B cell (primary cell): ENCODE results near the gene ABHD10. TPM values are rescaled to one million over a fixed set of nuclear protein-coding genes. Genes with fewer than 3 reads are reported as not detected.

Source experiments
- ATAC-seq: fragments of 200-7000 bp; cut with Tn5 transposase; one replicate; pipeline ENCODE4 v1.10.0; 2021; ENCODE audit warnings: low read depth, mild to moderate bottlenecking, moderate number of reproducible peaks, moderate library complexity
- CTCF ChIA-PET: fragments of 350-600 bp; sonication (Branson Sonifier 250); formaldehyde crosslinking; loops from one replicate; lab custom pipeline; 2021; ENCODE audit warnings: antibody characterized with exemption, inconsistent platforms; lab: Charles Lee
- POLR2A ChIA-PET: fragments of 350-600 bp; sonication (Branson Sonifier 250); formaldehyde crosslinking; loops from one replicate; lab custom pipeline; 2021; ENCODE audit warnings: antibody characterized with exemption; lab: Charles Lee
- DNase-seq: peaks from one replicate; pipeline ENCODE4 v3.0.0; 2013
- H2AFZ ChIP-seq: 2 replicates; pipeline ENCODE4 v1.6.1; 2012; ENCODE audit warnings: mild to moderate bottlenecking, low read depth, low read length; ENCODE audit not compliant: insufficient read depth, poor library complexity, severe bottlenecking
- H3K27ac ChIP-seq, 2 donors: 1 replicate in 1 of 2; 2 replicates in 1 of 2; pipeline ENCODE4 v1.5.1; 2012 to 2013; ENCODE audit warnings: low read length in 2 of 2, mild to moderate bottlenecking in 2 of 2, moderate library complexity in 1 of 2
- H3K27me3 ChIP-seq, 4 experiments: fragments of 200-600 bp in 1 of 4; sonication (generic) in 1 of 4; replicated peaks in 1 of 4; 1 replicate in 2 of 4; 2 replicates in 2 of 4; pipeline versions ENCODE4 v1.6.1 to v1.7.0; 2013 to 2016; ENCODE audit warnings: low read length in 3 of 4, mild to moderate bottlenecking in 2 of 4, mixed read lengths in 1 of 4, moderate library complexity in 1 of 4; ENCODE audit not compliant: insufficient read depth in 4 of 4, control insufficient read depth in 3 of 4; ENCODE audit errors: control extremely low read depth in 1 of 4
- H3K36me3 ChIP-seq, 2 experiments: replicated peaks in 1 of 2; 1 replicate in 1 of 2; 2 replicates in 1 of 2; pipeline versions ENCODE4 v1.6.1 to v1.7.1; 2013; ENCODE audit warnings: low read length in 1 of 2; ENCODE audit not compliant: insufficient read depth in 2 of 2, control insufficient read depth in 1 of 2; ENCODE audit errors: control extremely low read depth in 1 of 2, extremely low read depth in 1 of 2
- H3K4me1 ChIP-seq, 2 donors: fragments of 200-600 bp in 1 of 2; sonication (generic) in 1 of 2; 1 replicate in 1 of 2; 2 replicates in 1 of 2; pipeline versions ENCODE4 v1.5.1 to v1.6.1; 2013 to 2017; ENCODE audit warnings: low read length in 2 of 2; ENCODE audit not compliant: control insufficient read depth in 2 of 2, insufficient read depth in 2 of 2
- H3K4me2 ChIP-seq: replicated peaks from 2 replicates; pipeline ENCODE3; 2012; ENCODE audit warnings: mild to moderate bottlenecking, low read depth, low read length; ENCODE audit not compliant: poor library complexity, severe bottlenecking
- H3K4me3 ChIP-seq, 5 experiments: fragments of 200-600 bp in 1 of 5; sonication (generic) in 1 of 5; 1 replicate in 3 of 5; 2 replicates in 2 of 5; pipeline versions ENCODE4 v1.5.1 to v1.7.0; 2011 to 2016; ENCODE audit warnings: low read length in 4 of 5, mild to moderate bottlenecking in 4 of 5, low read depth in 2 of 5, control low read depth in 1 of 5, moderate library complexity in 1 of 5; ENCODE audit not compliant: insufficient read depth in 1 of 5; ENCODE audit errors: control extremely low read depth in 1 of 5, extremely low read depth in 1 of 5
- H3K79me2 ChIP-seq: fragments of 200-600 bp; sonication (generic); one replicate; pipeline ENCODE4 v1.6.0; 2016; ENCODE audit warnings: low read length; ENCODE audit not compliant: control insufficient read depth, insufficient read depth
- H3K9ac ChIP-seq: fragments of 200-600 bp; sonication (generic); 2 replicates; pipeline ENCODE4 v1.6.1; 2017; ENCODE audit warnings: mild to moderate bottlenecking, low read length, moderate library complexity
- H3K9me3 ChIP-seq, 3 donors: one replicate each; pipeline versions ENCODE4 v1.6.1 to v1.7.1; 2013; ENCODE audit warnings: low read length in 2 of 3; ENCODE audit not compliant: control insufficient read depth in 2 of 3, insufficient read depth in 1 of 3; ENCODE audit errors: control extremely low read depth in 1 of 3
- H4K20me1 ChIP-seq: 2 replicates; pipeline ENCODE4 v1.6.0; 2012; ENCODE audit warnings: mild to moderate bottlenecking, low read length; ENCODE audit not compliant: insufficient read depth, control insufficient read depth, poor library complexity, severe bottlenecking
- H3K27ac Mint-ChIP-seq: one replicate; pipeline ENCODE4 v1.8.0; 2021; ENCODE audit warnings: mixed read lengths
- H3K27me3 Mint-ChIP-seq: one replicate; pipeline ENCODE4 v1.8.0; 2021; ENCODE audit warnings: mixed read lengths
- H3K4me1 Mint-ChIP-seq: one replicate; pipeline ENCODE4 v1.8.0; 2021; ENCODE audit warnings: mixed read lengths
- H3K4me3 Mint-ChIP-seq: one replicate; pipeline ENCODE4 v1.8.0; 2021; ENCODE audit warnings: mixed read lengths
- H3K9me3 Mint-ChIP-seq: one replicate; pipeline ENCODE4 v1.8.0; 2022; ENCODE audit warnings: mixed read lengths; ENCODE audit not compliant: insufficient read depth
- CTCF ChIP-seq: fragments of 200-600 bp; IDR thresholded peaks from one replicate; pipeline ENCODE4 v1.8.0; 2022; ENCODE audit warnings: antibody characterized with exemption, mild to moderate bottlenecking
- EZH2 ChIP-seq: IDR thresholded peaks from 2 replicates; pipeline ENCODE4 v1.6.1; 2012; ENCODE audit warnings: borderline replicate concordance, low read depth, mild to moderate bottlenecking, moderate library complexity, low read length; ENCODE audit not compliant: insufficient read depth, poor library complexity, severe bottlenecking
- WGBS: methylation state at CpG from one replicate; pipeline ENCODE4 v1.1.5; 2013; ENCODE audit warnings: missing lambda C conversion rate; ENCODE audit not compliant: insufficient coverage; 5-methylcytosine and 5-hydroxymethylcytosine counted together
- intact Hi-C: fragments of 100-400 bp; cut with micrococcal nuclease; formaldehyde crosslinking; loops from one replicate; pipeline ENCODE4 v1.10.0; 2022
- polyA plus RNA-seq: library from polyadenylated mRNA; depleted of rRNA; stranded (reverse); fragments of >200 nt; gene quantifications from 2 replicates; pipeline ENCODE4 v1.2.3, GENCODE V29; 2012
- total RNA-seq, 2 donors: library from RNA; stranded (reverse); fragments of 120-200 nt in 1 of 2; gene quantifications; 1 replicate in 1 of 2; 2 replicates in 1 of 2; pipeline versions ENCODE4 v1.2.3 to v1.2.4, GENCODE V29; 2013 to 2022

ABHD10 gene
- total and polyA plus RNA-seq, 2 donors (not counting 1 experiment from before 2014, with no cell fraction given): 22.1 to 40.1 TPM

GRCh38 chr3:111999484-112000324 lies 20.9 kb downstream of the ABHD10 start:
- ChIA-PET CTCF (interaction anchor here (1.0 to 5.6 kb wide), 7 partner anchors 8 to 44 kb away, joined by 3 to 39 read pairs (median 5); no protein-coding TSS in a partner anchor), POLR2A (no interaction called here)
- intact Hi-C loops: no loop called here
- DNase-seq (no peak), ATAC-seq (no peak)
- H3K9ac ChIP-seq: peak overlapping the region; percentile 66
- H2AFZ ChIP-seq: peak overlapping the region; percentile 70
- no peaks in the 10 kb centered on the region for H3K9me3 ChIP-seq
- peaks cover 12 to 16% of the 10 kb centered on the region in 2 donors for H3K4me1 ChIP-seq
- H3K4me2 ChIP-seq: peak overlapping the region; percentile 80
- H3K36me3 ChIP-seq: no peaks in the 10 kb centered on the region
- 25% methylated on average over 9 of the region's 19 CpGs for WGBS
- no peak overlapping the region for H3K27ac ChIP-seq
- Mint-ChIP-seq H3K27ac (no peak overlapping the region), H3K9me3 (no peaks in the 10 kb centered on the region), H3K27me3 (peaks cover 11% of the 10 kb centered on the region), H3K4me1 (peaks cover 16% of the 10 kb centered on the region), H3K4me3 (peak overlapping the region; percentile 92)
- no peak for TF ChIP-seq EZH2
- no peak for TF ChIP-seq CTCF
- no peaks in the 10 kb centered on the region for H3K79me2 ChIP-seq
- H3K4me3 ChIP-seq: peak overlapping the region in 4 of 5 experiments; percentile 19 to 57 (median 52)
- H3K27me3 ChIP-seq: peaks cover 0 to 22% (median 6%) of the 10 kb centered on the region in 4 experiments
- no peaks in the 10 kb centered on the region for H4K20me1 ChIP-seq

GRCh38 chr3:112000367-112000771 lies 21.5 kb downstream of the ABHD10 start:
- Mint-ChIP-seq H3K4me3 (no peak overlapping the region), H3K4me1 (peaks cover 16% of the 10 kb centered on the region), H3K27ac (no peak overlapping the region), H3K27me3 (peaks cover 11% of the 10 kb centered on the region), H3K9me3 (no peaks in the 10 kb centered on the region)
- whole genome bisulfite sequencing: 96% methylated on average over 3 of the region's 5 CpGs
- Histone ChIP-seq H3K9ac (no peak overlapping the region), H3K36me3 (no peaks in the 10 kb centered on the region), H2AFZ (no peak overlapping the region), H3K27me3 (peaks cover 0 to 22% (median 6%) of the 10 kb centered on the region in 4 experiments), H3K4me3 (no peak overlapping the region), H3K9me3 (no peaks in the 10 kb centered on the region), H3K4me2 (no peak overlapping the region), H3K4me1 (peaks cover 12 to 16% of the 10 kb centered on the region in 2 donors), H4K20me1 (no peaks in the 10 kb centered on the region), H3K27ac (no peak overlapping the region), H3K79me2 (no peaks in the 10 kb centered on the region)
- no peak for DNase-seq
- CTCF ChIA-PET: interaction anchor here (1.2 to 5.6 kb wide), 3 partner anchors 8 to 13 kb away, joined by 4 to 39 read pairs (median 14); no protein-coding TSS in a partner anchor
- no peak for ATAC-seq
- intact Hi-C loops: no loop called here
- POLR2A ChIA-PET: no interaction called here
- TF ChIP-seq EZH2: no peak
- TF ChIP-seq CTCF: no peak
